HepG2 (cell line): Measurements from ENCODE around the gene NDUFB10. TPM values are rescaled to one million over a fixed set of nuclear protein-coding genes. Genes with fewer than 3 reads are reported as not detected.

Experiments
- AFF4 ChIP-seq: sonication (generic); formaldehyde crosslinking; IDR thresholded peaks from 2 replicates; pipeline ENCODE4 v1.4.0; 2020; ENCODE audit warnings: missing genetic modification reagents
- BATF2 ChIP-seq: sonication (generic); formaldehyde crosslinking; IDR thresholded peaks from 2 replicates; pipeline ENCODE4 v1.8.0; 2022; ENCODE audit warnings: mild to moderate bottlenecking, missing genetic modification reagents, moderate library complexity
- CEBPB ChIP-seq: IDR thresholded peaks from 2 replicates; pipeline ENCODE4 v1.6.1; 2011; ENCODE audit warnings: low read depth, low read length, improper control_type of control experiment, borderline replicate concordance
- GATAD2A ChIP-seq: IDR thresholded peaks from 2 replicates; pipeline ENCODE4 v1.6.1; 2016
- MAX ChIP-seq: IDR thresholded peaks from 2 replicates; pipeline ENCODE4 v1.6.1; 2012; ENCODE audit warnings: inconsistent platforms
- NCOA2 ChIP-seq: sonication (generic); formaldehyde crosslinking; IDR thresholded peaks from 2 replicates; pipeline ENCODE4 v1.8.0; 2022; ENCODE audit warnings: inconsistent platforms
- PHF5A ChIP-seq: IDR thresholded peaks from one replicate; pipeline ENCODE4 v1.6.1; 2018; ENCODE audit warnings: low read depth, missing genetic modification reagents; ENCODE audit not compliant: unreplicated experiment
- POLR2AphosphoS2 ChIP-seq: IDR thresholded peaks from 2 replicates; pipeline ENCODE4 v1.6.1; 2011; ENCODE audit warnings: low read depth, low read length, improper control_type of control experiment
- POLR2G ChIP-seq: fragments of 200-400 bp; formaldehyde crosslinking; IDR thresholded peaks from 2 replicates; pipeline ENCODE4 v1.6.1; 2018; ENCODE audit warnings: mild to moderate bottlenecking, low read depth, low read length, moderate library complexity
- RBM22 ChIP-seq: fragments of 200-400 bp; formaldehyde crosslinking; optimal IDR thresholded peaks from 2 replicates; pipeline ENCODE3; 2017; ENCODE audit warnings: mild to moderate bottlenecking, low read length, moderate library complexity
- REXO4 ChIP-seq: sonication (generic); formaldehyde crosslinking; IDR thresholded peaks from 2 replicates; pipeline ENCODE4 v1.8.0; 2022; ENCODE audit warnings: missing genetic modification reagents, mild to moderate bottlenecking, borderline replicate concordance
- TEAD3 ChIP-seq: optimal IDR thresholded peaks from 2 replicates; pipeline ENCODE3; 2016; ENCODE audit warnings: borderline replicate concordance
- ZBTB46 ChIP-seq: sonication (generic); formaldehyde crosslinking; IDR thresholded peaks from 2 replicates; pipeline ENCODE4 v1.4.0; 2020; ENCODE audit warnings: mild to moderate bottlenecking, missing genetic modification reagents, borderline replicate concordance
- ZBTB7B ChIP-seq: sonication (generic); formaldehyde crosslinking; IDR thresholded peaks from 2 replicates; pipeline ENCODE4 v1.4.0; 2020; ENCODE audit warnings: missing genetic modification reagents
- ZC3H4 ChIP-seq: sonication (generic); formaldehyde crosslinking; IDR thresholded peaks from 2 replicates; pipeline ENCODE4 v1.4.0; 2020; ENCODE audit warnings: missing genetic modification reagents, borderline replicate concordance
- ZFY ChIP-seq: sonication (generic); formaldehyde crosslinking; IDR thresholded peaks from 2 replicates; pipeline ENCODE4 v1.4.0; 2020; ENCODE audit warnings: missing genetic modification reagents
- ZNF124 ChIP-seq: sonication (generic); formaldehyde crosslinking; IDR thresholded peaks from 2 replicates; pipeline ENCODE4 v1.4.0; 2020; ENCODE audit warnings: missing genetic modification reagents
- ZNF20 ChIP-seq: sonication (generic); formaldehyde crosslinking; IDR thresholded peaks from 2 replicates; pipeline ENCODE4 v1.4.0; 2020; ENCODE audit warnings: mild to moderate bottlenecking, moderate library complexity, missing genetic modification reagents
- ZNF772 ChIP-seq: sonication (generic); formaldehyde crosslinking; IDR thresholded peaks from 2 replicates; pipeline ENCODE4 v1.5.0; 2020; ENCODE audit warnings: mild to moderate bottlenecking, missing genetic modification reagents
- ZNF777 ChIP-seq: sonication (generic); formaldehyde crosslinking; IDR thresholded peaks from 2 replicates; pipeline ENCODE4 v1.4.0; 2020; ENCODE audit warnings: missing genetic modification reagents
- ZNF780A ChIP-seq: sonication (generic); formaldehyde crosslinking; IDR thresholded peaks from 2 replicates; pipeline ENCODE4 v1.8.0; 2022; ENCODE audit warnings: mild to moderate bottlenecking, missing genetic modification reagents, moderate library complexity
- ZNF781 ChIP-seq: sonication (generic); formaldehyde crosslinking; IDR thresholded peaks from 2 replicates; pipeline ENCODE4 v1.5.1; 2020; ENCODE audit warnings: borderline replicate concordance, mild to moderate bottlenecking, missing genetic modification reagents; ENCODE audit errors: not compliant biosample characterization
- ZSCAN25 ChIP-seq: sonication (generic); formaldehyde crosslinking; IDR thresholded peaks from 2 replicates; pipeline ENCODE4 v1.8.0; 2022; ENCODE audit warnings: mild to moderate bottlenecking, missing genetic modification reagents
- polyA plus RNA-seq, 8 experiments: library from polyadenylated mRNA; depleted of rRNA in 3 of 8; stranded (reverse) in 7 of 8; unstranded in 1 of 8; fragments of >200 nt; fragmentation: Illumina TruSeq in 4 of 8; extraction: Trizol in 4 of 8; gene quantifications; 2 replicates each; pipeline versions ENCODE4 v1.2.1 to v1.2.3, GENCODE V29; 2011 to 2016; ENCODE audit warnings: low read depth in 4 of 8, missing spikeins in 1 of 8, mixed read lengths in 1 of 8; ENCODE audit not compliant: insufficient read depth in 1 of 8
- total RNA-seq, 5 experiments: library from RNA; depleted of rRNA; stranded (reverse); fragments of >200 nt; fragmentation: Illumina TruSeq; extraction: Trizol; gene quantifications; 2 replicates each; pipeline ENCODE4 v1.2.3, GENCODE V29; 2016; ENCODE audit warnings: low read depth in 1 of 5

NDUFB10 gene
- total and polyA plus RNA-seq, 2 of the 13 experiments (the other 11 are each of a cell fraction or from before 2014, with no cell fraction given): 68.6 to 157 TPM

- TF ChIP-seq ZBTB46 (no peak), NCOA2 (CRISPR knock-in tag) (peak; percentile 15; the same call in 1 of the 2 replicates), MAX (peak; percentile 50; the same call in 1 of the 2 replicates), ZC3H4 (CRISPR knock-in tag) (peak; percentile 94; the same call in 1 of the 2 replicates), ZSCAN25 (CRISPR knock-in tag) (0 out of 2 replicates have a peak, but pooled peaks have one; percentile 17), POLR2AphosphoS2 (peak; percentile 94), ZNF124 (CRISPR knock-in tag) (0 out of 2 replicates have a peak, but pooled peaks have one; percentile 5), ZNF777 (CRISPR knock-in tag) (0 out of 2 replicates have a peak, but pooled peaks have one; percentile 22), POLR2G (peak; percentile 80), BATF2 (CRISPR knock-in tag) (peak; percentile 73), ZNF20 (CRISPR knock-in tag) (no peak), AFF4 (CRISPR knock-in tag) (peak; percentile 84; the same call in 1 of the 2 replicates), ZNF781 (peak; percentile 79), TEAD3 (CRISPR knock-in tag) (no peak), GATAD2A (CRISPR knock-in tag) (0 out of 2 replicates have a peak, but pooled peaks have one; percentile 29), RBM22 (peak; percentile 99), REXO4 (CRISPR knock-in tag) (no peak), ZNF780A (CRISPR knock-in tag) (0 out of 2 replicates have a peak, but pooled peaks have one; percentile 11), ZFY (peak; percentile 39; the same call in 1 of the 2 replicates), ZBTB7B (CRISPR knock-in tag) (0 out of 2 replicates have a peak, but pooled peaks have one; percentile 5), ZNF772 (CRISPR knock-in tag) (0 out of 2 replicates have a peak, but pooled peaks have one; percentile 50), CEBPB (no peak), PHF5A (peak; percentile 8)
Observed at GRCh38 chr16:1960665-1961630, 1.6 kb downstream of the NDUFB10 start (continued).
